Esophagus squamous epithelium (tissue), 4 donors: ENCODE measurements around the gene SLF2.

Experiments
- POLR2A ChIP-seq, 4 donors: fragments of 450-650 bp; IDR thresholded peaks; one replicate each; pipeline ENCODE4 v1.6.1; 2017; ENCODE audit warnings: antibody characterized with exemption in 4 of 4, mild to moderate bottlenecking in 4 of 4, moderate library complexity in 3 of 4
- TF ChIP-seq, protein P1 (sequence below), 6 experiments: fragments of 450-650 bp in 4 of 6; fragments of 200-600 bp in 2 of 6; sonication (generic) in 2 of 6; IDR thresholded peaks; one replicate each; pipeline ENCODE4 v1.5.1; 2016 to 2019; ENCODE audit warnings: antibody characterized with exemption in 6 of 6, mild to moderate bottlenecking in 4 of 6, moderate library complexity in 4 of 6

DNA sequence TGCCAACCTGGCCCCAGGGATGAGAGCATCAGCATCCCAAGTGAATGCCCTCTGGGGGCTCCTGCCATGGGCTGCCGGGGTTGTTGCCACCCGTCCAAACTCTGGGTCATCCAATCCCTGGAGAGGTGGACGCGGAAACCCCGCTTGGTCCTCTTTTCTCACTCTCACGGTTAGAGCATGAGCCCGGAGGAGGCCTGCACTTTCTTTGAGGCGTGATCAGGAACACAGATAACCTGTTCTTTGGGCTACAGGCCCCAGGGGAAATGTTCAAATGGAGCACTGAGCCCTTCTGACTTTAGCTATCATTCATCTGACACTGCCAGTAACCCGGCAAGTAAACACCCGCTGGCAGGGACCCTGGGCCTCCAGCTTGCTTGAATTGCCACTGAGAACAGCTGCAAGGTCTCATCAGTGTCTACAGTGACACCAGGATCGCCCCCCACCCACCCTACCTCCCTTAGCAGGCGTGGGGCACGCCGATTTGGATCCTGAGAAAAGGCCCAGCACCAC, 29.4 kb upstream of the SLF2 start:
- TF ChIP-seq POLR2A (IDR thresholded peaks at IDR 0.05): no peak
- TF ChIP-seq, protein P1, sequence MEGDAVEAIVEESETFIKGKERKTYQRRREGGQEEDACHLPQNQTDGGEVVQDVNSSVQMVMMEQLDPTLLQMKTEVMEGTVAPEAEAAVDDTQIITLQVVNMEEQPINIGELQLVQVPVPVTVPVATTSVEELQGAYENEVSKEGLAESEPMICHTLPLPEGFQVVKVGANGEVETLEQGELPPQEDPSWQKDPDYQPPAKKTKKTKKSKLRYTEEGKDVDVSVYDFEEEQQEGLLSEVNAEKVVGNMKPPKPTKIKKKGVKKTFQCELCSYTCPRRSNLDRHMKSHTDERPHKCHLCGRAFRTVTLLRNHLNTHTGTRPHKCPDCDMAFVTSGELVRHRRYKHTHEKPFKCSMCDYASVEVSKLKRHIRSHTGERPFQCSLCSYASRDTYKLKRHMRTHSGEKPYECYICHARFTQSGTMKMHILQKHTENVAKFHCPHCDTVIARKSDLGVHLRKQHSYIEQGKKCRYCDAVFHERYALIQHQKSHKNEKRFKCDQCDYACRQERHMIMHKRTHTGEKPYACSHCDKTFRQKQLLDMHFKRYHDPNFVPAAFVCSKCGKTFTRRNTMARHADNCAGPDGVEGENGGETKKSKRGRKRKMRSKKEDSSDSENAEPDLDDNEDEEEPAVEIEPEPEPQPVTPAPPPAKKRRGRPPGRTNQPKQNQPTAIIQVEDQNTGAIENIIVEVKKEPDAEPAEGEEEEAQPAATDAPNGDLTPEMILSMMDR (IDR thresholded peaks at IDR 0.05): no peak
